Ovary (tissue), 9 donors: ENCODE data around the gene MEGF10. TPM values are rescaled to one million over a fixed set of nuclear protein-coding genes. Genes with fewer than 3 reads are reported as not detected.

ENCODE experiments used
- DNase-seq, 5 donors: peaks; one replicate each; pipeline ENCODE4 v3.0.0-alpha.2; 2019 to 2020
- H3K27ac ChIP-seq, 2 donors: fragments of 200-600 bp; one replicate each; pipeline versions ENCODE4 v1.5.1 to v1.8.0; 2019 to 2022
- H3K27me3 ChIP-seq: fragments of 200-600 bp; one replicate; pipeline ENCODE4 v1.8.0; 2022
- H3K36me3 ChIP-seq: fragments of 200-600 bp; sonication (generic); one replicate; pipeline ENCODE4 v1.5.1; 2019
- H3K4me1 ChIP-seq: one replicate; pipeline ENCODE4 v1.8.1; 2013; ENCODE audit warnings: mild to moderate bottlenecking, moderate library complexity; ENCODE audit not compliant: insufficient read depth
- H3K4me3 ChIP-seq: fragments of 200-600 bp; sonication (generic); one replicate; pipeline ENCODE4 v1.5.1; 2017
- H3K9me3 ChIP-seq, 2 donors: fragments of 200-600 bp in 1 of 2; sonication (generic) in 1 of 2; one replicate each; pipeline versions ENCODE4 v1.5.1 to v1.8.1; 2013 to 2019; ENCODE audit warnings: mild to moderate bottlenecking in 1 of 2, moderate library complexity in 1 of 2
- EP300 ChIP-seq: sonication (generic); formaldehyde crosslinking; IDR thresholded peaks from one replicate; pipeline ENCODE4 v1.6.1; 2017; ENCODE audit warnings: antibody characterized with exemption
- POLR2A ChIP-seq: fragments of 450-650 bp; IDR thresholded peaks from one replicate; pipeline ENCODE4 v1.6.1; 2017; ENCODE audit warnings: antibody characterized with exemption, mild to moderate bottlenecking, moderate library complexity
- WGBS, 3 donors: extraction: QIAGEN DNeasy Blood & Tissue Kit in 1 of 3; methylation state at CpG; one replicate each; pipeline versions ENCODE4 v1.1.5 to v1.1.7; 2013 to 2017; 5-methylcytosine and 5-hydroxymethylcytosine counted together
- intact Hi-C, 4 donors: fragments of 100-400 bp; cut with DNase I; formaldehyde crosslinking; loops; one replicate each; pipeline versions ENCODE4 v1.11.0 to v1.15.1; 2022 to 2023
- polyA plus RNA-seq, 2 donors: library from polyadenylated mRNA; stranded (reverse); fragments of 200-250 nt in 1 of 2; fragments of 350-450 nt in 1 of 2; fragmentation: Illumina TruSeq in 1 of 2; extraction: RNeasy Lipid Tissue Mini Kit (QIAGEN cat#74804) in 1 of 2; gene quantifications; one replicate each; pipeline ENCODE4 v1.2.3, GENCODE V29; 2013 to 2014
- total RNA-seq, 7 donors: library from RNA; depleted of rRNA in 2 of 7; stranded (reverse); fragments of >200 nt in 2 of 7; fragmentation: NEBNext Ultra II Directional in 3 of 7; extraction: Animal tissue kit (Norgen Biotek cat#: 25700) in 3 of 7; gene quantifications; one replicate each; pipeline versions ENCODE4 v1.1.0 to v1.2.4, GENCODE V29; 2016 to 2023
- TF ChIP-seq, protein P1 (sequence below), 3 donors: fragments of 450-650 bp in 2 of 3; fragments of 200-600 bp in 1 of 3; IDR thresholded peaks; one replicate each; pipeline versions ENCODE4 v1.5.1 to v1.8.0; 2016 to 2022; ENCODE audit warnings: antibody characterized with exemption in 3 of 3, mild to moderate bottlenecking in 1 of 3
- donor health status: DM: no; HTN: no; CAD: no; lungs with moderate emphysema.
- donor health status: DM: no; HTN: no; CAD: no.
- donor health status: Bipolar disorder and iron deficiency.
- donor health status: DM: yes; HTN: yes; CAD: no.
- donor health status: DM: no; HTN: no; CAD: no.
- donor health status: DM: yes; HTN: yes; CAD: no.

MEGF10 gene
- total and polyA plus RNA-seq, 9 donors, result 0.10 to 1.2 (median 0.51) TPM; not detected in 1

DNA sequence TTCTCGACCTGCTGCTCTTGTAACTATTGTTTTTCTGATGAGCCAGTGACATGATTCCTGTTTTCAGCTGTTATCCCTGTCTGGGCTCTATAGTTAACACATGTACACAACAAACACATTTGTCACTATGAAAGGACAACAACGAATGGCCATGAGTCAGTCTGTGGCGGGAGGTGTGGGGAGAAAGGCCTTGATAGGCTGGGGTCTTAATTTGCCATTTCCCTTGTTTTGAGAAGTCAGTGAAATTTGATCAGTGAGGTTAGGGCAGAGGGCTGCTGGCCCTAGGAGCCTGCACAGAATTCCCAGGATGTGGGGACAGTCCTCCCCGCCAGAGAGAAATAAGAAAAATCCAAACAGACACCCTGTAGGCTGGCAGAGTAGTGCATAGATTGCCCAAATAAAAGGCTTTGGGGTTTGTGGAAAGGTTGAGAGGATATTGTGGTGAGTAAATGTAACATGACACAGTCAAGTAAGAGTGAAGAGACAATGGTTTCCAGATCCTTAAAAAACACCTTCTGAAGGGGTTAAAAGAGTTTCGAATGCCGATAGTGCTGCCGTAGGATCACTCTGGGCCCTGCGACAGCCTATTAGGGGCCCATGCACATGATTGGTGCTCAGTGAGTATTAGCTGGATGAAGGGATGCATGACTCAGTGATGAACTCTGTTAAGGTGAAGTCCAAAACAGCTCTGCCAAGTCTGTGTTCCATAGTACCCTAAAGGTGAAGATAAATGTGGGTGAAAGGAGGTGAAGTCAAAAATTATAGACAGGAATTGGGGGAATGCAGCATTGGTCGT lies 115.9 kb downstream of the MEGF10 start:
- WGBS, 3 donors, result 77 to 79% (median 78%) methylated on average over 9 of the region's 9 CpGs

DNA sequence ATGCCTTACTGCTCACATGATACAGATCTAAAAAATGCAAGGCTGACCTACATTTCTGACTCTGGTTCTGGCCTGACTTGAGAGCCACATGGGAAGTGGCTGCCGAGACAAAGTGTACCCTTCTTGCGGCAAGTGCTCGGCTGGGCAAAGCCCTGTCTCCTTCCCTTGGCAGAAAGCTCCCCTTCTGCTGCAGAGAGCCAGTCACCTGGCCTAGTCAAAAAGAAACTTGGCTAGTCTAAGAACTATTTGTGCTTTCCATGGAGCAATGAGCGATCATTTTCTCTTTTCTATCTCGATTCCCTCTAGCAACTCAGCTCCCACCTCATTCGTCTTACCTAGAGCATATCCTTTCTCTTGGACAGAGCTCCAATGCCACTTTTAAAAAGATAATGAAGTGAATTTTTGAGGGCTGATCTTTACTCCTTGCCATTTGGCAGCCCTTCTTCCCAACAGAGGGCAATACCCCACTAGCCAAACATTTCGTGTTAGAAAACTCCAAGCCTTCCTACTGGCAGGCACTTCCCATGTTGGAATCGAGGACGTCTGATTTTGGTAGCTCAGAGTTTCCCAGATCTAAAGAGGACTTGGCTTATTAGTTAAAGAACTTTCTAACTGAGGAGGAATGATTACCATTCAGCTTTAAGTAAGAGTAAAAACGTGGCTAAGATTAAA lies 118.8 kb downstream of the MEGF10 start:
- Histone ChIP-seq H3K9me3 (no peaks in the 10 kb centered on the region), H3K36me3 (no peaks in the 10 kb centered on the region), H3K4me3 (no peak overlapping the region), H3K27me3 (no peaks in the 10 kb centered on the region), H3K27ac (no peak overlapping the region), H3K4me1 (no peaks in the 10 kb centered on the region)
- DNase-seq, result no peak
- WGBS, 3 donors, result 55 to 61% (median 58%) methylated on average over 10 of the region's 10 CpGs
- TF ChIP-seq EP300 (no peak), POLR2A (no peak)
- TF ChIP-seq, protein P1, sequence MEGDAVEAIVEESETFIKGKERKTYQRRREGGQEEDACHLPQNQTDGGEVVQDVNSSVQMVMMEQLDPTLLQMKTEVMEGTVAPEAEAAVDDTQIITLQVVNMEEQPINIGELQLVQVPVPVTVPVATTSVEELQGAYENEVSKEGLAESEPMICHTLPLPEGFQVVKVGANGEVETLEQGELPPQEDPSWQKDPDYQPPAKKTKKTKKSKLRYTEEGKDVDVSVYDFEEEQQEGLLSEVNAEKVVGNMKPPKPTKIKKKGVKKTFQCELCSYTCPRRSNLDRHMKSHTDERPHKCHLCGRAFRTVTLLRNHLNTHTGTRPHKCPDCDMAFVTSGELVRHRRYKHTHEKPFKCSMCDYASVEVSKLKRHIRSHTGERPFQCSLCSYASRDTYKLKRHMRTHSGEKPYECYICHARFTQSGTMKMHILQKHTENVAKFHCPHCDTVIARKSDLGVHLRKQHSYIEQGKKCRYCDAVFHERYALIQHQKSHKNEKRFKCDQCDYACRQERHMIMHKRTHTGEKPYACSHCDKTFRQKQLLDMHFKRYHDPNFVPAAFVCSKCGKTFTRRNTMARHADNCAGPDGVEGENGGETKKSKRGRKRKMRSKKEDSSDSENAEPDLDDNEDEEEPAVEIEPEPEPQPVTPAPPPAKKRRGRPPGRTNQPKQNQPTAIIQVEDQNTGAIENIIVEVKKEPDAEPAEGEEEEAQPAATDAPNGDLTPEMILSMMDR (IDR thresholded peaks at IDR 0.05), result no peak
- intact Hi-C loops, result no loop called here

More for the DNA sequence above, 115.9 kb downstream of the MEGF10 start:
- H3K27ac ChIP-seq, result no peak overlapping the region
- intact Hi-C loops, result no loop called here
- no peak for DNase-seq
- no peaks in the 10 kb centered on the region for H3K4me1 ChIP-seq
- no peaks in the 10 kb centered on the region for H3K36me3 ChIP-seq
- no peaks in the 10 kb centered on the region for H3K27me3 ChIP-seq
- no peak for TF ChIP-seq EP300
- TF ChIP-seq, protein P1 (IDR thresholded peaks at IDR 0.05), result no peak
- TF ChIP-seq POLR2A, result no peak
- no peaks in the 10 kb centered on the region for H3K9me3 ChIP-seq
- no peak overlapping the region for H3K4me3 ChIP-seq

DNA sequence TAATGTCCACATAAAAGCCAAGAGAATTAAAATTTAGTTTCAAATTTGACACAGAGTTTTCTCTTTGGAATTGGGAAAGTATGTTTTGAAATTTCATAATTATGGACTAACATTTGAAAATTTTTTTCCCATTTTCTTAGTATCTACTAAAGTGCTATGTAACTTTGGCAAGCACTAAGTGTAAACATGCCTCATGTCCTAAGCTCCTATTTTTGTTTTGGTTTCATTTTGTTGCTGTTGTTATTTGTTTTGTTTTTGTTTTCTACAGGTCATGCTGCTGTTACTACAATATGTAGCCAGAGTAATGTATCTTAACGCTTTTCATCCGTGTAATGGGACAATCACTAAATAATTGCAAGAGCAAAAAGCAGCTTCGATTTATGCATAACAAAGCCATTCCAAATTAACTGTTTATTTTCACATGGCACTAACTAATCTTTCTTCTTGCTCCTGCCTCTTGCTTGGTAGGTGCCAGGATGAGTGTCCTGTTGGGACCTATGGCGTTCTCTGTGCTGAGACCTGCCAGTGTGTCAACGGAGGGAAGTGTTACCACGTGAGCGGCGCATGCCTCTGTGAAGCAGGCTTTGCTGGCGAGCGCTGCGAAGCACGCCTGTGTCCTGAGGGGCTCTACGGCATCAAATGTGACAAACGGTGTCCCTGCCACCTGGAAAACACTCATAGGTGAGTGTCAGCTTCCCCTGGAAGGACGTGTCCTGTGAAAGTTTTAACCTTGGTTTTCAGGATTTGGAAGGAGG lies 119.5 kb downstream of the MEGF10 start:
- H3K27me3 ChIP-seq, result no peaks in the 10 kb centered on the region
- WGBS, 3 donors, result 73 to 82% (median 76%) methylated on average over 15 of the region's 15 CpGs
- H3K4me1 ChIP-seq, result no peaks in the 10 kb centered on the region
- no peaks in the 10 kb centered on the region for H3K36me3 ChIP-seq
- no peak for DNase-seq
- TF ChIP-seq, protein P1 (IDR thresholded peaks at IDR 0.05), result no peak
- TF ChIP-seq POLR2A (no peak), EP300 (no peak)
- no peak overlapping the region for H3K27ac ChIP-seq
- H3K4me3 ChIP-seq, result no peak overlapping the region
- intact Hi-C loops, result no loop called here
- H3K9me3 ChIP-seq, result no peaks in the 10 kb centered on the region

DNA sequence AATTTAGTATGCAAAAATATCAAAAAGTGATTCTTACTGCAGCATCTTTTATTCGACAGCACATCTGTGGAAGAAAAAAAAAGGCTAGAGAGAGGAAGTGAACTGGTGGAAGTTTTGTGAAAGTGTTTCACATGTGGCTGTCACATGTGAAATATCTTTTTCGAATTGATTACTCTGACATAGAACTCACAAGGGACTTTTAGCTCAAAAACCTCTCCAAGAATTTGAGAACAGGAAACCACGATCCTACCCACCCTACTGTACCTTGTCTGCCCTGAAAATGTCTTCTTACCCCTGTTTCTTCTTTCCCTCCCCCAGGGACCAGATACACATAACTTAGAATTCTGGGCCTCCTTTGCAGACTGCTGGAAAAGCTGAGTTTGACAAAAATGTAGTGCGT lies 120.4 kb downstream of the MEGF10 start:
- WGBS, 3 donors, result 73 to 76% (median 74%) methylated on average over 4 of the region's 4 CpGs
- intact Hi-C loops, result no loop called here
- H3K27me3 ChIP-seq, result no peaks in the 10 kb centered on the region
- no peaks in the 10 kb centered on the region for H3K36me3 ChIP-seq
- DNase-seq, result no peak
- H3K9me3 ChIP-seq, result no peaks in the 10 kb centered on the region
- H3K4me1 ChIP-seq, result no peaks in the 10 kb centered on the region
- H3K27ac ChIP-seq, result no peak overlapping the region
- no peak for TF ChIP-seq EP300
- TF ChIP-seq, protein P1 (IDR thresholded peaks at IDR 0.05), result no peak
- TF ChIP-seq POLR2A, result no peak
- no peak overlapping the region for H3K4me3 ChIP-seq
